ENCODE results near the gene L3MBTL4. TPM values are rescaled to one million over a fixed set of nuclear protein-coding genes. Genes with fewer than 3 reads are reported as not detected.

Gene L3MBTL4
- total RNA-seq, 1 experiment from 2014 or later, result 0.87 TPM

DNA sequence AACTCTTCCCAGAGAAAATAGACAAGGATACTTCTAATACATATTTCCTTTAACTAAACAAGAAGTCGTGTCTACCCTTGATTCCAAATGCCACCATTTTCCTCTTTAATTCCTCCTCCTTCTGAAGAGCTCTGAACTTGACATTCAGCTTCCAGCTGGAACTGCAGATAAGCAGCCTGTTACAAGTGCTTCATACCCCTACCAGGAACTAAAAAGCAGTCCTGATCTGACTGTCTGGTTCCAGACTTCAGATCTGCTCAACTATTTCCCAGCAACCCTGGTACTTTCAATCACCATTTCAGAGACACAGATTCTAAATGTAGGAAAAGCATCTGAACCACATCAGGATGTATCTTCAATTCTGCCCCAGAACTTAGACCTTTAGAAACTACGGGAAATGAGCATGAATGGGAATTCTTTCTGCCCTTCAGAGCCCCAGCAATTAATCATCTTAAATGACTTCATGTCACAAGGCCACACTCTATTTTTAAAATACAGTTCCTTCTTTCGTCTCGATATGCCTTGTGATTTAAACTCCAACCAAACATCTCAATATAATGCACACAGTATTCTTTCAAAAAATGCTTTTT is 159.5 kb downstream of the L3MBTL4 start:
- in situ Hi-C loops (cut with HindIII; ENCODE audit: low pct_unique_long_range_greater_than_20kb, low sequenced_read_pairs), result no loop called here
- TF ChIP-seq TCF7L2 (IDR thresholded peaks at IDR 0.05; ENCODE audit: low read depth, low read length), result no peak
- TF ChIP-seq, protein P1, sequence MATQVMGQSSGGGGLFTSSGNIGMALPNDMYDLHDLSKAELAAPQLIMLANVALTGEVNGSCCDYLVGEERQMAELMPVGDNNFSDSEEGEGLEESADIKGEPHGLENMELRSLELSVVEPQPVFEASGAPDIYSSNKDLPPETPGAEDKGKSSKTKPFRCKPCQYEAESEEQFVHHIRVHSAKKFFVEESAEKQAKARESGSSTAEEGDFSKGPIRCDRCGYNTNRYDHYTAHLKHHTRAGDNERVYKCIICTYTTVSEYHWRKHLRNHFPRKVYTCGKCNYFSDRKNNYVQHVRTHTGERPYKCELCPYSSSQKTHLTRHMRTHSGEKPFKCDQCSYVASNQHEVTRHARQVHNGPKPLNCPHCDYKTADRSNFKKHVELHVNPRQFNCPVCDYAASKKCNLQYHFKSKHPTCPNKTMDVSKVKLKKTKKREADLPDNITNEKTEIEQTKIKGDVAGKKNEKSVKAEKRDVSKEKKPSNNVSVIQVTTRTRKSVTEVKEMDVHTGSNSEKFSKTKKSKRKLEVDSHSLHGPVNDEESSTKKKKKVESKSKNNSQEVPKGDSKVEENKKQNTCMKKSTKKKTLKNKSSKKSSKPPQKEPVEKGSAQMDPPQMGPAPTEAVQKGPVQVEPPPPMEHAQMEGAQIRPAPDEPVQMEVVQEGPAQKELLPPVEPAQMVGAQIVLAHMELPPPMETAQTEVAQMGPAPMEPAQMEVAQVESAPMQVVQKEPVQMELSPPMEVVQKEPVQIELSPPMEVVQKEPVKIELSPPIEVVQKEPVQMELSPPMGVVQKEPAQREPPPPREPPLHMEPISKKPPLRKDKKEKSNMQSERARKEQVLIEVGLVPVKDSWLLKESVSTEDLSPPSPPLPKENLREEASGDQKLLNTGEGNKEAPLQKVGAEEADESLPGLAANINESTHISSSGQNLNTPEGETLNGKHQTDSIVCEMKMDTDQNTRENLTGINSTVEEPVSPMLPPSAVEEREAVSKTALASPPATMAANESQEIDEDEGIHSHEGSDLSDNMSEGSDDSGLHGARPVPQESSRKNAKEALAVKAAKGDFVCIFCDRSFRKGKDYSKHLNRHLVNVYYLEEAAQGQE (IDR thresholded peaks at IDR 0.05; ENCODE audit: insufficient read depth in 1 of 2, low read depth in 2 of 2, low read length in 1 of 2), result no peak
- BruUV-seq (replicated peaks), result no TSS peak
- ChIA-PET CTCF (no interaction called here), POLR2A (no interaction called here)
- H3K27me3 ChIP-seq (ENCODE audit: control insufficient read depth, insufficient read depth, low read length), result no peaks in the 10 kb centered on the region
- DNase-seq (ENCODE audit: low read depth, low spot score) (no peak), ATAC-seq (no peak)
- no peaks in the 10 kb centered on the region for H3K4me1 ChIP-seq (ENCODE audit: control insufficient read depth, insufficient read depth, low read length)
- no peak overlapping the region for H3K4me3 ChIP-seq (ENCODE audit: low read depth in 2 of 2, low read length in 2 of 2)
- H3K27ac ChIP-seq (ENCODE audit: low read length), result no peak overlapping the region
- H3K36me3 ChIP-seq (ENCODE audit: control insufficient read depth, insufficient read depth, low read length), result no peaks in the 10 kb centered on the region
- intact Hi-C loops (cut with micrococcal nuclease; ENCODE audit: unreplicated experiment), result no loop called here
- no peaks in the 10 kb centered on the region for H3K9me3 ChIP-seq (ENCODE audit: control insufficient read depth, insufficient read depth, low read depth, low read length)

DNA sequence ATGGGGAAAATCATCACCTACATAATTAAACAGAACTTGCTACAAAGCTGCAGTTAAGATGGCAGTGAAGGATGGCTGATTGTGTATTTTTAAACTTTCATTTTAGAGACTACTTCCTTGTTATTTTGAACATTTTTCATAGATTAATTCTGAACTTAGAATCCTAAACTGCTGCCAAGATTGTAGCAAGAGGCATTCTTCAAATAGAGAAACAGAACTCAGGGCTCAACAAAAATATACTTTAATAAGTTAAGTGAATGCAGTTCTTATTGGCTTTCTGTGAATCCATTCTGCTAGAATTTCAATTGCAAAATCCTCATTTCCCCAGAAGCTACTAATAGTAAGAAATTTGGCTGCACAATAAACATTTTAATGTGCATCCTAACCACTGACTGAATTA is 160.3 kb downstream of the L3MBTL4 start:
- Histone ChIP-seq H3K36me3 (ENCODE audit: control insufficient read depth, insufficient read depth, low read length) (no peaks in the 10 kb centered on the region), H3K4me1 (ENCODE audit: control insufficient read depth, insufficient read depth, low read length) (no peaks in the 10 kb centered on the region), H3K4me3 (ENCODE audit: low read depth in 2 of 2, low read length in 2 of 2) (no peak overlapping the region), H3K27ac (ENCODE audit: low read length) (no peak overlapping the region), H3K27me3 (ENCODE audit: control insufficient read depth, insufficient read depth, low read length) (no peaks in the 10 kb centered on the region), H3K9me3 (ENCODE audit: control insufficient read depth, insufficient read depth, low read depth, low read length) (no peaks in the 10 kb centered on the region)
- CTCF ChIA-PET, result no interaction called here
- in situ Hi-C loops (cut with HindIII; ENCODE audit: low pct_unique_long_range_greater_than_20kb, low sequenced_read_pairs) (no loop called here), intact Hi-C loops (cut with micrococcal nuclease; ENCODE audit: unreplicated experiment) (no loop called here)
- BruUV-seq (replicated peaks), result no TSS peak
- TF ChIP-seq, protein P1 (IDR thresholded peaks at IDR 0.05; ENCODE audit: insufficient read depth in 1 of 2, low read depth in 2 of 2, low read length in 1 of 2), result no peak
- no peak for TF ChIP-seq SIN3A (IDR thresholded peaks at IDR 0.05; ENCODE audit: borderline replicate concordance, insufficient read depth, low read depth, low read length)
- TF ChIP-seq TCF7L2 (IDR thresholded peaks at IDR 0.05; ENCODE audit: low read depth, low read length), result no peak
- TF ChIP-seq, protein P2, sequence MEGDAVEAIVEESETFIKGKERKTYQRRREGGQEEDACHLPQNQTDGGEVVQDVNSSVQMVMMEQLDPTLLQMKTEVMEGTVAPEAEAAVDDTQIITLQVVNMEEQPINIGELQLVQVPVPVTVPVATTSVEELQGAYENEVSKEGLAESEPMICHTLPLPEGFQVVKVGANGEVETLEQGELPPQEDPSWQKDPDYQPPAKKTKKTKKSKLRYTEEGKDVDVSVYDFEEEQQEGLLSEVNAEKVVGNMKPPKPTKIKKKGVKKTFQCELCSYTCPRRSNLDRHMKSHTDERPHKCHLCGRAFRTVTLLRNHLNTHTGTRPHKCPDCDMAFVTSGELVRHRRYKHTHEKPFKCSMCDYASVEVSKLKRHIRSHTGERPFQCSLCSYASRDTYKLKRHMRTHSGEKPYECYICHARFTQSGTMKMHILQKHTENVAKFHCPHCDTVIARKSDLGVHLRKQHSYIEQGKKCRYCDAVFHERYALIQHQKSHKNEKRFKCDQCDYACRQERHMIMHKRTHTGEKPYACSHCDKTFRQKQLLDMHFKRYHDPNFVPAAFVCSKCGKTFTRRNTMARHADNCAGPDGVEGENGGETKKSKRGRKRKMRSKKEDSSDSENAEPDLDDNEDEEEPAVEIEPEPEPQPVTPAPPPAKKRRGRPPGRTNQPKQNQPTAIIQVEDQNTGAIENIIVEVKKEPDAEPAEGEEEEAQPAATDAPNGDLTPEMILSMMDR (IDR thresholded peaks at IDR 0.05), result no peak
- TF ChIP-seq POLR2AphosphoS5 (IDR thresholded peaks at IDR 0.05; ENCODE audit: low read depth, low read length), result no peak
- POLR2A ChIA-PET, result no interaction called here
- DNase-seq (ENCODE audit: low read depth, low spot score), result no peak
- ATAC-seq, result no peak

Data from Panc1 (cell line).